HG03095 (cell line): ENCODE results near the gene LIMA1.
"Not testable (repeated sequence)": the region's sequence is repeated elsewhere in the genome, so short reads cannot be mapped to it uniquely, and the experiment has no call there.

Experiments used
- ATAC-seq: cut with Tn5 transposase; IDR thresholded peaks from one replicate; pipeline ENCODE4 v1.9.1; 2021; ENCODE audit warnings: moderate library complexity; ENCODE audit not compliant: unreplicated experiment

LIMA1 gene

DNA sequence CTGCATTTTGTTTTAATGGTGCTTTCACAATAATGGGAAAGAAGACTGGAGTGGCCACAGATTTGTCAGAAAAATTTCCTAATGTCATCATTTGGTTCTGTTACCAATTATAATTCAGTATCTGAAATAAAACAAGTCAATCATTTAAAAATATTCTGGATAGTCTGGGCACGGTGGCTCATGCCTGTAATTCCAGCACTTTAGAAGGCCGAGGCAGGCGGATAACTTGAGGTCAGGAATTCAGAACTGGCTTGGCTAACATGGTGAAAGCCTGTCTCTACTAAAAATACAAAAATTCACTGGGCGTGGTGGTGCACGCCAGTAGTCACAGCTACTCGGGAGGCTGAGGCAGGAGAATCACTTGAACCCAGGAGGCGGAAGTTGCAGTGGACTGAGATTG lies 4.0 kb upstream of the LIMA1 start:
- ATAC-seq = no peak

- ATAC-seq = no peak
These were observed 1.9 kb upstream of the LIMA1 start for GRCh38 chr12:50285253-50285652.

- no peak for ATAC-seq
These were observed 545 bp downstream of the LIMA1 start for GRCh38 chr12:50282721-50283228.

- no peak for ATAC-seq
These were observed 3.8 kb downstream of the LIMA1 start for GRCh38 chr12:50279501-50279900.

DNA sequence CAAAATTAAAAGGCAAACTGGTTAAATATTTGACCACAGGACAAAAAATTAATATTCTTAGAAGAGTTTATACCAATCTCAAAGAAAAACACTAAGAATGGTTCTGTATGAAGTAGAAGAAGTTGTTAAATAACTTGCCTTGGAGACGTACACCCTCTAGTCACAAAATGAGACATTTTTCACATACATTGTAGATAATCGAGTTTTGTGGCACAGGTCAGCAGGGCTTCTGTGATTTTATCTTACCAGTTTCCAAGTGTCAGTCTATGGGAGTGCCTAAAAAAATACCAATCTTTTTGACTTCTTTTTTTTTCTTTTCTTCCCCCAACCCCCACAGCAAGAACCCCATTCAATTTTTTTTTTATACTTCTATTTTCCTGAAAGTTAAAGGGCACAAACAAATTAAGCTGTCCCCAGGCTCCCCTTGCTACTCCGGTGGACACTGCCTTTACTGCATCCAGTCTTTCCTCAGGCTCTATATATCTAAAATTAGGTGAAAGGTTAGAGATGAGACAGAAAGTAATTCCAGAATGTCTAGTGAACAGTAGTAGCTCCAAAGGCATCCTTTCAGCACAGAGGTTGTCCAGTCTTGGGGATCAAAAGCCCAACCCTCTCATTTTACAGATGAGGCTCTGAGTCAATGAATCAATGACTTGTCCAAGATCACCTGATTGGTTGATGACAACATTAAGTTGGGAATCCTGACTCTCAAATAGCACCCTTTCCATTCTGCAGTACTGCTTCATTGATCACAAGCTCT lies 6.2 kb downstream of the LIMA1 start:
- no peak for ATAC-seq

GRCh38 chr12:50276068-50276467 lies 7.3 kb downstream of the LIMA1 start:
- ATAC-seq = no peak

GRCh38 chr12:50275556-50275955 lies 7.8 kb downstream of the LIMA1 start:
- ATAC-seq = no peak

DNA sequence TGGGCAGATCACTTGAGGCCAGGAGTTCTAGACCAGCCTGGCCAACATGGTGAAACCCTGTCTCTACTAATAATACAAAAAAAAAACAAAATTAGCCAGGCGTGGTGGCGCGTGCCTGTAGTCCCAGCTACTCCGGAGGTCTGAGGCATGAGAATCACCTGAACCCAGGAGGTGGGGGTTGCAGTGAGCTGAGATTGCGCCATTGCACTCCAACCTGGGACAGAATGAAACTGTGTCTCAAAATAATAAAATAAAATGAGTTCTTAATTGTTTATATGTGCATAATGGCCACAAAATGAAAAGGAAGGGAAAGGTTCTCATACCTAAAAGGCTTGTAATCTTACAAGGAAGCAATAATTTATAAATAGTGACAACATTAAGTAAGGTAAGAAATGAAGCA lies 8.2 kb downstream of the LIMA1 start:
- not testable (repeated sequence) for ATAC-seq

DNA sequence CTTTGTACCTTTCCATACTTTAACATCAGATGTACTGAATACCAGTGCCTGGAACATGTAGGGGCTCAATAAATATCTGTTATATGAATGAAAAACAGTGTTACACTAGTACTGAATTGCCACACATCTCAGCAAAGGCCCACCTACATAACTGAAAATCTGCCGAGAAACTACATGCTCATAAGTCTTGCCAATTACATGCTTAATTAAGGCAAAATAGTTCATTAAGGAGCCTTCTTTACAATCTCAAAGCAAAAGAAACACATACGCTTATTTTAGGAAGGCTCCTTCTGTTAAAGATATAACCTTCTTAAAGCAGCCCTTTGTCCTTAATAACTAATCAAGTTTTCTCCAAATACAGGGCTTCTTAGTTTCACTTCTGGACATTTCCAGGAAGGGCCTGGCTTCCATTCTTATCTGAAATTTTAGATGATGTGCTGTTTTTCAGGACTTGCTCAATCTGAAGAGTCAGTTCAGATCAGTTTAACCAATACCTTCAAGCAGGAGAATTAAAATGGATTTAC lies 11.5 kb downstream of the LIMA1 start:
- ATAC-seq = no peak

DNA sequence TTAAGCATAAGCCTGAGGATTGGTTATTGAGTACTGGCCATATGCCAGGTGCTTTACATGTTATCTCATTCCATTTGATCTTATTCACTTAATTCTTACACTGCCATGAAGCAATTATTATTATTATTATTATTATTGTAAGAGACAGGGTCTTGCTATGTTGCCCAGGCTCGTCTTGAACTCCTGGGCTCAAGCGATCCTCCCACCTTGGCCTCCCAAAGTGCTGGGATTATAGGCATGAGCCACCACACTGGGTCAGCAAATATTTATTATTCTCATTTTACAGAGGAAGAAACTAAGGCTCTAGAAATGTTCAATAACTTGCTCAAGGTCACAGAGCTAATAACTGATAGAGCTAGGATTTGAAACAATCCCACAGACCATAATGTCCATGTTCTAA lies 14.8 kb downstream of the LIMA1 start:
- no peak for ATAC-seq

DNA sequence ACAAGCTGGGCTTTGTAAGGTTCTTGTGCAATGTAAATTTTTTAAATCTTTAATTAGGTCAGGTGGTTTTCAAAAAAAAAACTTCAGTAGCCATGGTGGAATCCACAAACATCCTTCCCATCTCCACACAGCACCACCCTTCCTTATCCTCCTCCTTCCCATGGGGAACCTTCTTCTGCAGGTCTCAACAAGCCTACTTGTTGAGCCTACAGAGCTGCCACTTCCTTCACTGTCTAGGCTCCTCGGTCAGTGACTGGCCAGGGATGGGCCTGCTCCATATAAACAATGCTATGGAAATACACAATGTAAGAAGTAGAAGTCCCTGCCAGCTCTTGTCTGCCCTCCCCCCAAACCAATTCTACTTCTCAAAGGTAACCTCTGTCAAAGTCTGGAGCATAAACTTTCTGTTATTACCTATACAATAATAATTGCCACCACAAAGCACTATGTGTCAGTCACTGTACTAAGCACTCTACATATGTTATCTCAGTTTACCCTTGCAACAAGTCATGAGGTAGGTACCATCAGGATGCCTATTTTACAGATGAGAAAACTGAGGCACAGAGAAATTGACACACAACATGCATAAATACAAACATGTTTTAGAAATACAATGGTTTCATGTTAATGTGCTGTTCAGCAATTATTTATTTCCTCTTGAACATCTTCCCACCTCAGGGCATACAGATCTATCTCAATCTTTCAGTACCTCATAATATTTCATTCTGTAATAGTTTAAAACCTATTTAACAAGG lies 17.4 kb downstream of the LIMA1 start:
- ATAC-seq = no peak

GRCh38 chr12:50263832-50264231 lies 19.5 kb downstream of the LIMA1 start:
- no peak for ATAC-seq

DNA sequence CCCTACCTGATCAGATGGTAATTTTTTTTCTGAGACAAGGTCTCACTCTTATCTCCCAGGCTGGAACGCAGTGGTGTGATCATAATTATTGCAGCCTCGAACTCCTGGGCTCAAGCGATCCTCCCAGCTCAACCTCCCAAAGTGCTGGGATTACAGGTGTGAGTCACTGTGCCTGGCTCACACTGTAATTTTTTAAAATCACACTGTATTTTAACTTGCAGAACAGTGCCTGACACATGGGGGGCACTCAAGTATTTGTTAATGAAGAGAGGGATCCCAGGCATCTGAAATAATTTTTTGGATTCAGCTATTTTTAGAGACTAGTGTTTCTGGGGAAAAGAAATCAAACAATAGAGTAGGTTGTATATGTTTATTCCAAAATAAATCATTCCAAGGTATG lies 21.7 kb downstream of the LIMA1 start:
- ATAC-seq = no peak

GRCh38 chr12:50258167-50258551 lies 25.2 kb downstream of the LIMA1 start:
- no peak for ATAC-seq

DNA sequence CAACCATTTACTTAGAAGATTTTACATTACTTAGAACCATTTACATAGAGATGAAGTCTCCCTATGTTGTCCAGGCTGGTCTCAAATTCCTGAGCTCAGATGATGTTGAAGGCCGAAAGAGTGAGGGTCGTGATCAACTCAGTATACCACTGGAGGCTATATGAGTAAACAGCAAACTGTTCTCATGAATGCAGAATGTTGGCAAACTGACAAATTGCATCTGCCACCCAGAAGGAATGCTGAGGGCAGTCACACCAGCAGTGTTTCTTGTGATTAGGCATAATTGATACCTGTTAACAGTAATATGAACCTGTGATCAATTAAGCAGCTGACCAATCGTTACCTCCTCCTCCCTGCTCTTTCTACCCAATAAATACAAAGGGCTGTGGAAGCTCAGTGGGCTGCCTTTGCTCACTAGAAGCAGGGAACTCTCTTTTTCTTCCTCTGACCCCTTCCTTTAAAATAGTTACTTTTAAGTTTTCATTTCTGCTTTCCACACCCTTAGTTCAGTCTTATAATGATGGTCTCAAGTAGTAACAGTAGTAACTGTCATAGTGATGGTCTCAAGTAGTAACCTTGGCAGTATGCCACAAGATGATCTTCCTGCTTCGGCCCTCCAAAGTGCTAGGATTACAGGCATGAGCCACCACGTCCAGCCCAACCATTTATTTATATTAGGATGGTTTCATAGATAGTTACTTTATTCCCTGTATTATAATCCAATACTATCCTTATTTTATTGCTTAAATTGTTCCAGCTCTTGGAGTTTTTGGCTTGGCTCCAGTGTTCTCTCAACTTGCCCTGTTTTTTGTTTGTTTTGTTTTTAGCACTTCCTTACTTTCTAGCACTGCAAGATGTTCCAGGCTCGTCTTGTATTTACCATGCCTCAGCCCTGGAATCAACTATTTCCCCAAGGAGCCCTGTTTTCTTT lies 25.8 kb downstream of the LIMA1 start:
- no peak for ATAC-seq

DNA sequence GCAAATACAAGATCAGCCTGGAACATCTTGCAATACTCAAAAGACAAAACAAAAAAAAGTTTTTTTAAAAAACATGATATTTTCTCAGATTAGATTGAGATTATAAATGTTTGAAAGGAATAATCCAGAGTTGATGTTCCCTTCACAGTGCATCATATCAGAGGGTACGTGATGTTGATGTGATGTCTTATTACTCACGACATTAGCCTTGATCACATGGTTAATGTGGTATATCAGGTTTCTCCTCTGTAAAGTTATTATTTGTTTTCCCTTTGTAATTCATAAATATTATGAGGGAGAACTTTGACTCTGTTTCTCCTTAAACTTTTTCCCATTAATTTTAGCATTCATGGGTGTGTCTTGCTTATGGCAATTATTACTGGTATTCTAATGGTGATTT lies 26.6 kb downstream of the LIMA1 start:
- ATAC-seq = no peak

GRCh38 chr12:50252977-50253602 lies 30.2 kb downstream of the LIMA1 start:
- no peak for ATAC-seq

- ATAC-seq = no peak
These were observed 31.6 kb downstream of the LIMA1 start for GRCh38 chr12:50251619-50252252.

DNA sequence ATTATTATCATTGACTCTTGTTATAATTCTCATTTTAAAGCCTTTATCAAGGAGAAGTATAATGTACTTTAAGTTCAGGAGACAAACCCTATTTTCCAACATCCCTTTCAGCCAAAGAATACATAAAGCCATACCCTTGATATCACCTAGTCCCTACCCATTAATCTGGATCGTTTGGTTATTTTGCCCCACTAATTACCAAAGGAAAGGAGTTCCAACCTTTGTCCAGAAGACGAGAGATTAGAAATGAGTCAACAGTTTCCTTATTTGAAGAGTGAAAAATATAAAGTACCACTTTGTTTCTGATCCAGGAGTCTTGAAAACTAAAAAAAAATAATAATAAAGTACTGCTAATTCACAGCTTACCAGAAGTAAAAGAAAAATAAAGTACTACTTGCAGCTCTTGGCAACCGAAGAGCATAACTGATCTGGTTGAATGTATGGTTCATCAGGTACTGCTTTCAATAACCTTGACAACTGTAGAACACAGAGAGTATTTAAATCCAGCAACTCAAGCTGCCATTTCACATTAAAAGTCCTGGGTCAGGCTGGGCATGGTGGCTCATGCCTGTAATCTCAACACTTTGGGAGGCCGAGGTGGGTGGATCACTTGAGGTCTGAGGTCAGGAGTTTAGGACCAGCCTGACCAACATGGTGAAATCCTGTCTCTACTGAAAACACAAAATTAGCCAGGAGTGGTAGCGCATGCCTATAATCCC lies 33.7 kb downstream of the LIMA1 start:
- no peak for ATAC-seq
